ENCODE results near the gene RRP15.

RRP15 gene, protein sequence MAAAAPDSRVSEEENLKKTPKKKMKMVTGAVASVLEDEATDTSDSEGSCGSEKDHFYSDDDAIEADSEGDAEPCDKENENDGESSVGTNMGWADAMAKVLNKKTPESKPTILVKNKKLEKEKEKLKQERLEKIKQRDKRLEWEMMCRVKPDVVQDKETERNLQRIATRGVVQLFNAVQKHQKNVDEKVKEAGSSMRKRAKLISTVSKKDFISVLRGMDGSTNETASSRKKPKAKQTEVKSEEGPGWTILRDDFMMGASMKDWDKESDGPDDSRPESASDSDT

DNA sequence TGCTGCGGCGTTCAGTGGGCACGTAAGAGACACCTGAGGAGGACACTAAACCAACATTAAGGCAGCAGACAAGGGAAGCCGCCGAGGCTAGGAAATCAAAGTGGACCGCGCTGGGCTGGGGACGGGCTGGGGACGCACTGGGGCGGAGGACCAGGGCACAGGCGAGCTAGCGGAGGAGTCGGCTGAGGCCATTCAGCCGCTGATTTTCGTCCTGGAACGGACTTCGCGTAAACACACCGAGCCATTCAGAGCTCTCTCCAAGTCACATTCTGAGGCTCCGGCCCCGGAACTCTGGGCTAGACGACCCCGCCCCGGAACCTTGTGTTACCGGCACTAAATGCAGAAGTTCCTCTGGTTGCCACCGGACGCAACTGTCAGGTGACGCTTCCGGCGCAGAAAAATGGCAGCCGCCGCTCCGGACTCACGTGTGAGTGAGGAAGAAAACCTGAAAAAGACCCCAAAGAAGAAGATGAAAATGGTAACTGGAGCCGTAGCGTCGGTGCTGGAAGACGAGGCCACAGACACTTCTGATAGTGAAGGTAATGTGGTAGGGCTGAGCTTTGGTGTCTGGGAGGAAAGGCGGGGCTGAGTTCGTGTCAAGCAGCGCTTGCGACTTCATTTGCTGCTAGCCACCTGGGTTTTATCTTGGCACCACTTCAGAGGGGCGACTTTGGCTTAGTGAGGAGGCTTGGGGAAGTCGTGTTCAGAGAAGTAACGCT, at the start of gene RRP15:
RRP15 (plus strand) TSS at position 377 of the 719 bp plus-strand sequence; CDS start at position 401, 24 bp downstream.
- DNase-seq: peak; percentile 93

DNA sequence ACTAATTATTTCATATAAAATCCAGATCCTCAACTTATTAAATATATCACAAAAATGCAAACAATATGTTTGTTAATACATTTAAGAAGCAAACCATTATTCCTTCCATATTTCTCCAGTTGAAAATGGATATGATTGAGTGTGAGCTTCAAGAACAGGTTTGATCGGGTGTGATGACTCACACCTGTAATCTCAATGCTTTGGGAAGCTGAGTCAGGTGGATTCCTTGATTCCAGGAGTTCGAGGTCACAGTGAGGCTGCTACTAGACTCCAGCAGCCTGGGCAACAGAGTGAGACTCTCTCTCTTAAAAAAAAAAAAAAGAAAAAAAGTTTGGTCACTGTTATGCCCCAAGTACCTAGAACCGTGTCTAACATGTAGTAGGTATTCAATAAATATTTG, 42.9 kb upstream of the RRP15 start:
- no peak for DNase-seq

DNA sequence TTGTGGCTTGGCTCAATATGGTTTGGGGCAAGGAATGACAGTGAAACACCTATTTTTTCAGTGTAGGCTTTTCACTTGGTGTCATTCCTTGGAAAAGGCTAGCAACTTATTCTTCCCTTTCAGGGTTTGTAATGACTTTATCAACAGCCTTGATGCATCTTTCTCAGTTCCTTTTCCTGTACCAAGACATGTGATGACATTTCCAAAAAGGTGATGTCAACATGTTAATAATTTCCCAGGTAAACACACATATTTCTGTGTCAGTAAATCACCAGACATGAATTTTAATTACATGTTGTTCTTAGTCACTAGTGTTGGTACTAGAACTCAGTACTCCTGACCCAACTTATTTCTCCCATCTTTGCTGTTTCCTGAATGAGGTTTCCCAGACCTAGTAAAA, 37.8 kb upstream of the RRP15 start:
- DNase-seq: no peak

DNA sequence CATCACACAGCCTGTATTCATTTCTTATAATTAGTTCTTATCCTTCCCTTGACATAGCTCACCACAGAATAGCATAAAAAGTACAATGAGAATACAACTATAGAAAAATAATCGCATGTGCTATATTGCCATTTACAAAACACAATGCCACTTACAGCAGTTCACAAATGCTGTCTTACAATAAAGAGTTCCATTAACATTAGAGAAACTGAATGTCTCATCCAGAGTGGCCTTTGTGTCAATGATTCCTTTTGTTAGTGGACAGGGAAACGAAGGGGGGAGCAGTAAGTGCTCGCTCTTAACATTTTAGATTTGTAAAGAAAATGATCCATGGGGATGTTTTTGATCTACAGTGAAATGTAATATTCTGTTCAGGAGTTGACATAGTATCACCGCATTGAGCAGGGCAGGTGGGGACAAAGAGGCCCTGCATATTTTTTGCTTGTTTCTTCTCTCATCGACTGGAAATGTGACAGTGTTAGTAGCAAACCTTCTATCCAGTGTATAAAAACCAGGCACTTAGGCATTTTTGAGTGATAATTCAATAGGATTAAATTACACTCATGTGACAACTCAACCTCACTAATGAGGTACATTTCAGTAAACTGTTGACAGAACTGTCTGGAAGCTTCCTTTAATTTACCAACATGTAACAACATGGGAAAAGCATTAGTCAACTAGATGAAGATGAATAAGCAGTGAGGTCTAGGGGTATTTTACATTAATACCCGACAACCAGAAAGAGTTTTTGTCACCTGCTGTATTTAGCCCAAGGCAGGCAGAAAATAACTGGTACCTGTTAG, 35.6 kb upstream of the RRP15 start:
- DNase-seq: no peak

DNA sequence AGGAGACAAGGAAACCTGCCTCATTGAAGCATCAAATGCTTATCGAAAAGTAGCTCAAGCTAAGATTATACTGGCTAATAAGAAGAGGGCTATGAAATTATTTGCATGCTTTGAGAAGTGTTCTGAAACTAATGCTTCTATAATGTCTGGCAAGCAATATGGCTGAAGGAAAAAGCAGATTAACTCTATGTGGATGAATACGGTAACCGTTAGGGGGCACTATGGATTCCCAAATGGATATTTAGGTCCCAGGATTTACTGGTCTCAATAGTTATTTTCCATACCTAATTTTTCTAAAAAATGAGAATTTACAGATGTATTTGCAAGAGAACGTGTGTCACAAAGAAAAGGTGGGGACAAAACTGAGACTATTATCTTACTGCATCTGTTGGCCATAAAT, 34.6 kb upstream of the RRP15 start:
- no peak for DNase-seq

DNA sequence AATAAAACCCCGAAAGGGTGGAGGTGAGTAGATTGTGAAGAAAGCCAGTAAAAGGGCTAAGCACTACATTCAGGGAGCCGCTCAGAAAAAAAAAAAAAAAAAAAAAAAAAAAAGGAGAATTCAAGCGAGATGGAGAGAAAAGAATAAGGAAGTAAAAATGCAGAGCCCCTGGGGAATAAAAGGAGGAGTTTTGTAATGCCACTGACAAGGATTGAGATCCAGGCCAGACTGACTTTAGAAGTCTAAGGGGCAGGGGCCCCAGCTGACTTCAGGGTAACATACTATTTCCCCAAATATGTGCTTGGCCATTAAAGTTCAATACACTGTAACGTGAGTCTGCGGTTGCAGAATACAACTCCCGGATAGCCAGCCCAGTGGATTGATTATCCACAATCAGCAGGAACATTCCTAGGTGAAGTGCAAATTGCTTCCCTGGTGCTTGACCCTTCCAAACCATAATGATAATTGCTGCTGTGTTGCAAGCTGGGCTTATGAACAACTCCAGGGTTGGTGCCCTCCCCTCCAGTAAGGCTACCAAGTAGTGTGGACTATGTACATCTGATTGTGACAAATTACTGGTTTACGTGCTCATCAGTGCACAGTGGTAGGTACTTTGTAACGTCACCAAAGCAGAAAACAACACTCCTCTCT, 30.7 kb upstream of the RRP15 start:
- no peak for DNase-seq

DNA sequence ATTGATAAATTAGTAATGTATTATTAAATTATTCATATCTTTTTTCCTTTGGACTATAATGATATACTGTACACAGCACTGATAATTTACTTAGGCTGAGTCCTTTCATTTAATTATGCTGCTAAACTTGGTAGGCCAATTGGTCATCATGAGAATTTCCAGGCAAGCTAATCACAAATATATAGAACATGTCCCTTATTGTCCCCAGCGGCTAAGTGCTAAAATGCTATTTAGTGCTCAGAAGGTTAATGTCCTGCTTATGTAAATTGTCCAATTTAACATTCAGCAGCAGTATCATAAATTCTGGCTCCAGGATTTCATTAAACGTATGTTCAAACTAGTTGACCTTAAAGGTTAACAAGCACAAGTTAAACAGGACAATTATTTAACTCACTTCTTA, 30.0 kb upstream of the RRP15 start:
- no peak for DNase-seq

DNA sequence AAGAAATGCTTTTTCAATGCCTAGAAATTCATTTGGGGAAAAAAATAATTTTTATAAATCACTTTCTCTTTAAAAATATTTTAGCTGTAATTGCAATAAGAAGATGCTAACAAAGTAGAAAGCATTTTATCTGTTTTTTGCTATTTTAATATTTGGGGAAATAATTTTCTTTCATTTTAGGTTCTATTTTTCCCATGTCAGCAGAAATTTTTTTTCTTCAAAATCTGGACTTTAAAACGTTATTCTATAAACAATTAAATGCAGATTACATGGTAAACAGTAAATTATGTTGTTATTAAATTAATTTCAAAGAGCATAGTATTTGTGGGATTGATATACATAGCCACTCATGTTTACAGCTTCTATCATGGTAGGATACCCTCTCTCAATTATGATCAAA, 27.7 kb upstream of the RRP15 start:
- DNase-seq: no peak

DNA sequence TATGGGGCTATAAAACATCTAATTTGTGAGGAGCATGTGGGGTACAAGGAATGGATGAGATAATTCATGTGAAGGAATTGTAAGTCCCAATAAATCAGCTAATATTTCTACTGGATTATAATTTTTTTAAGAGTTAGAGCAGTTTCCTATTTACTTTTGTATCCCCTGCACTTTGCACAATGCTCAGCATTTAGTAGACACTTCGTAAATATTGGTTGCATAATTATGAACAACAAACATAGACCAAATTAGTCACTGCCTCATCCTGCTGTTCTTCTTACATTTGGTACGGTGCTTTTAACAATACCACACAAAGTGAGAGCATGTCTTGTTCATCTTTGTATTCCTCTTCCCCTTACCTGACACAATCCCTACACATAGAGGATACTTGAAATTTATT, 27.1 kb upstream of the RRP15 start:
- DNase-seq: no peak

DNA sequence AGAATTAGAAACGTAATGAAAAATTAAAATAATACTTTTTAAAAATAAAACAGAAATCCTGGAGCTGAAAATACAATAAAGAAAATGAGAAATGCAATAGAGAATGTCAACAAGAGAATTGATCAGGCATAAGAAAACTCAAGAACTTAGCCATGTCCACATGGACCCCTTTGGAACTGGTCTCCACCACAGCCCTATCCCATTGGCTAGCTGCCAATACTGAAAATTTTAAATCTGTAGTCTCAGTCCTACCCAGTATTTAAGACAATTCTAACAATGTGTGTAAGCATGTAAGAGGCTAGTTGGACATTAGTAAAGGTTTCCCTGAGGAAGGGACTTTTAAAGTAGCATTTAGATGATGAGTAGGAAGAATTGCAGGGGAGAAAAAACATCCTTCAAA, 25.8 kb upstream of the RRP15 start:
- no peak for DNase-seq

DNA sequence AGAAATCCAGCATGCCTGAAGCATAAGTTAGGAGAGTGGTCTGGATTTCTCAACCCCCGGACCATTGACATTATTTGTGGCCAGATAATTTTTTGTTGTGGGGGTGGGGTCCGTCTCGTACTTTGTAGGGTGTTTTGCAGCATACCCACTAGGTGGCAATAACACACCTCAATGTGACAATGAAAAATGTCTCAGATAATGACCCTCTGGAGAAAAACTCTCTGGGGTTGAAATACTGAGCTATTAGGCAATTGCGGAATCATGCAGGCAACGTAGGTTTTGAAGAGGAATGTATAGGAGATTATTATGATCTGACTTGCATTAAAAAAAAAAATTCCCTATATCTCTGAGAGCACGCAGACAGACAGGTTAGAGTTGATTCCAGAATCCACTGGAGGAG, 25.3 kb upstream of the RRP15 start:
- DNase-seq: no peak

DNA sequence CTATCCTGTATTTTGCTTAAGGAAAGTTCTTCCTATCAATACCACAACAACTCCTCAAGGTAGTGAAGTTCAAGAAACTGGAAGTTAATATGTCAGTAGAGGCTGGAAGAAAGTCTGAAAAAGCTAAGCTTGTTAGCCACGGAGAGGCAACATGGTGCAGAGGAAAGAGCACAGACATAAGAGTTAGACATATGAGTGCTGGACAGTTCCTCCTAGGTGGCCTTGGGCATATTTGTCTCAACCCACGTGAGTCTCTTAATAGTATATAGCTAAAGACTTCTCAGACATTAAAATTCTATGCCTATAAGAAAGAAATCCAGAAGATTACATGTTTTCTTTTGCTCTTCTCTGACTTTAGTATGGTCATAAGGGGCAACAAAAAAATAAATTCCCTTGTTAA, 22.8 kb upstream of the RRP15 start:
- DNase-seq: no peak

DNA sequence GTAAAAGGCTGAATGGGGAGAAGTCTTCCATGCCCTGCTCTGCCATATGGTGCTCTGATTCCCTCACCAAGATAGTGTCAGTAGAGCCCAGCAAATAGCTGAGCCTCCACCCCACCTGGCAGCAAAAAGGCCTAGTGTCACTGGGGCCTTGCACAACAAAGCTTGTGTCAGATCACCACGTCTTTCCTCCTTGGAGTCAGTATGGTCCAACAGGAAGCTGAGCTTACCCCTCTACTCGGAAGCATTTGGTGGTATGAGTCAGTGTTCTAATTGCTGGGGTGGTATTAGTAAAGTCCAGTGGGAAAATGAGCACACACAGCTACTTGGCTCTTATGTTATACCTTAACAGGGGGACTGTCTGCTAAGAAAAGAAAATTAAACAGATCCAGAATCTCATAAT, 18.7 kb upstream of the RRP15 start:
- no peak for DNase-seq

DNA sequence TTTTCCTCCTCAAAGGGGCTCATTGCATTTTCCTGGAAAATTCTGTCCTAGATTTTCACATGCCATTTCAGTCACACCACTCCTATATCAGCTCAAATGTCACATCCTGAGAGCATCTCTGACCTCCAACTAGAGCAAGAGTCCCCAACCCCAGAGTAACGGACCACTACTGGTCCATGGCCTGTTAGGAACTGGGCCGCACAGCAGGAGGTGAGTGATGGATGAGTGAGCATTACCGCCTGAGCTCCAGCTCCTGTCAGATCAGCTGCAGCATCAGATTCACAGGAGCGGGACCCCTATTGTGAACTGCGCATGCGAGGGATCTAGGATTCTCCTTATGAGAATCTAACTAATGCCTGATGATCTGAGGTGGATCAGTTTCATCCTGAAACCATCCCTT, 12.7 kb upstream of the RRP15 start:
- no peak for DNase-seq

DNA sequence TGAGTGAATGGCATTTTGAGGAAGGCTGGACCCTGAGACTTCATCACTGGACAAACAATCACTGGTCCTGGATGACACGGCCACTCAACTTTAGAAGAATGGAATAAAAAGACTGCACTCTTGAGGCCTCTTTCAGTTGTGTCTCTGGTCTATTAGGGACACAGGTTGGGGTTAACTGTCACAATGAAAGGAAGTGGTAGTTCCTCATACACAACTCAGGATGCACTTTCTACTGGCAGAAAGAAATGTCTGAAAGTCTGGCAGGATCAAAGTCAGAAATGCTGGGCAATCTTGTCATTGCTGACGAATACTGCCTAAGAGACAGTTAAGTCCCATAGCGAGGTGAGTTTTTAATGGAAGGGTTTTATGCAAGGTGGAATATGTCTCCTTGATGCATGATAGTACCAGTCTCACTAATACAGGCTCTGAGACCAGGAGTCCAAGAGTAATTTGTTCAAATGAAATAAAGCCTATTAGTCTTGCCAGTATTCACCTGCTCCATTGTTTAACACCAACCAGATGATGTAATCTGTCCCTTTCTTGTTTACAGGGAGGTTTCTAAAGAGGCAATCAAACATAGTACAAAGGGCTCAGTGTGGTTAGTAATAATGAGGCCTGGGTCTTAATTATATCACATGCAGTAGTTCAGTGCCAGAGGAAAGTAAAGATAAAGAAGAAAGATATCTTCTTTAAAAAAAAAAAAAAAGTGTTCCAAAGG, 11.2 kb upstream of the RRP15 start:
- DNase-seq: no peak

DNA sequence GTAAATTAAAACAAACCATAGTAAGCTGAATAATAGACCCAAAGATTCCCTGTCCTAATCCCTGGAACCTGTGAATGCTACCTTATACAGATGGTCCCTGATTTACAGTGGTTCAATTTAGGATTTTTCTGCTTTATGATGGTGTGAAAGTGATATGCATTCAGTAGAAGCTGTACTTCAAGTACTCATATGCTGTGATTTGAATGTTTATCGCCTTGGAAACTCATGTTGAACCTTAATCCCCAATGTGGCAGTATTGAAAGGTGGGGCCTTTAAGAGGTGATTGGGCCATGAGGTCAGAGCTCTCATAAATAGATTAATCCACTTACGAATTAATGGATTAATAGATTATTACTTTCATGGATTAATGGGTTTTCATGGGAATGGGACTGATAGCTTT, 10.6 kb upstream of the RRP15 start:
- no peak for DNase-seq

DNA sequence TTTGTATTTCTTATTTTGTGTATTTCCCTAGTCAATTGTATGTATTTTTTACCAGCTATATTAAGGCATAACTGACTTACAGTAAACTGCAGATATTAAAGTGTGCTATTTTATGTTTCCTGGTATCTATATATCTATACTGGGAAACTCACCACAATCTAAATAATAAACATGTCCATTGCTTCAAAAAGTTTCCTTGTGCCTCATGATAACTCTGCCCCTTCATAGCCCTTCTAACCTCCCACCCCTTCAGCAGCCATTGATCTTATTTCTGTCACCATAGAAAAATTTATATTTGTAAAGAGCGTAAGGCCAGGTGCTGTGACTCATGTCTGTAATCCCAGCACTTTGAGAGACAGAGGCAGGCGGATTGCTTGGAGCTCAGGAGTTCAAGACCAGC, 9.3 kb upstream of the RRP15 start:
- no peak for DNase-seq

DNA sequence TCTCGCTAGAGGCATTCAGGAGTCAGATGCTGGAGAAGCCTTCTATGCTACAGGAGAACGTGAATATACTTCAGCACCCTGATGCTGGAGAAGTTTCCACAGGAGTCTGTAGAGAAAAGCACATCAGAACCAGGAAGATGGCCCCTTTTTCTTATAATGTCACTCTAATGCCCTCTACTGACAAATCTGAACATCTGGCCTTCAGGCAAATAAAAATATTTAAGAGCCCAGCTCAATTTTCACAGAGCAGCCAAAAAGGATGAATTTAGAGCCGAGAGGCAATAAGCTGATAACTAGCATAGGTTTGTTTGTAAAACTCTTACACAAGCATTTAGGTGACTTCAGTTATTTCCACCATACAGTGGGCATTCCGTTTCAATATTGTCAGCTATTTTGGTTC, 3.8 kb upstream of the RRP15 start:
- no peak for DNase-seq

DNA sequence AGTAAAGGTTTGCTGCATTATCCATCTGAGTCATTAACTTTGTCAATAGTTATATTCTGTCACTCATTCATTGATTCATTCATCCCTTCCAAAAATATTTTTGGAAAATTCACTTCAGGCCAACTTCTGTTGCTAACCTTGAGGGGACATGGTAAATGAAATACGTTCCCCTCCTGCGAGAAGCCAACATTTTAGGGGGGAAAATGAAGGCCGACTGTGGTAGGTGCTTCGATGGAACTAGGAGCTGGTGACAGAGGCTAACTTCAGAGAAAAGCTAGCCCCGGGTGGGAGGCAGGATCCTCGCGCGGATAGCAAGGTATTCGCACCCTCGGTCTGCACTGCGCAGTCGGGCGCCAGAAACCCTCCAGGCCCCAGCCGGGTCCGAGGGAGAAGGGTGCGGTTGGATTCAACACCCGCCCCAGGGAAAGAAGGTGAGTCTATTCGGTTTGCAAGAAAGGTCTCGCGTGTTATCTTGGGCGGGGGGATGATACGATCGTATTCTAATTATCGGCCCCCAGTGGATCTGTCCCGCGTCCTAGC, 646 bp upstream of the RRP15 start:
- no peak for DNase-seq

DNA sequence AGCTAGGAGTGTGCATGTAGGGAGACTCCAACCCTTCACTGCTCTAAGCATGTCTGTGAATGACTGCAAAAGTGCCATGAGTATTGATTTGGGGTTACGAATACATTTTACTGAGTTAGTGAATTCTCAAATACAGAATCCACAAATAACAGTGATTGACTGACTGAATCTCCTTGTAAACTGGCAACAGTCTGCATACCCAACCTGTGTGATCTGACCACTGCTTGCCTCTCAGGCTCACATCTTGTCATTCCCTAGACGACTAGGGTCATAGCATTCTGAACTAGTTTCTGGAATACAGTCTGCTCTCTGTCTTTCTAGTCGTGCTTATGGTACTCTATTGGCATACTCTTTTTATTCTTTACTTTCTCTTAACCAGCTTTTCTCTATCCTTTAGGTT, 7.4 kb downstream of the RRP15 start:
- DNase-seq: no peak

DNA sequence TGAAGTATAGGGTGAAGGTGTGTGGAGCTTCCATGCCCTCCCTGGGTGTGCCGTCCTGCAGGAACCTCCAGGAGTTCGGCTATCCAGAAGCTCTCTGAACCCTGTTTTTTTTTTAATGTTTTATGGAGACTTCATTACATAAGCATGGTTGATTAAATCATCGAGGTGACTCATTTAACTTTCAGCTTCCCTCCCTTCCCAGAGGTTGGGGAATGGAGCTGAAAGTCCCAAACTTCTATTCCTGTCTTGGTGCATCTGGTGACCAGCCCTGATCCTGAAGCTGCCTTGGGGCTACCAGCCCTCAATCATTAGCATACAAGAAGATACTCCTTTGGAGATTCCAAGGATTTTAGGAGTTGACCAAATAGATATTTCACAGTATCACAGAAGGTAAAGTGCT, 9.5 kb downstream of the RRP15 start:
- no peak for DNase-seq

DNA sequence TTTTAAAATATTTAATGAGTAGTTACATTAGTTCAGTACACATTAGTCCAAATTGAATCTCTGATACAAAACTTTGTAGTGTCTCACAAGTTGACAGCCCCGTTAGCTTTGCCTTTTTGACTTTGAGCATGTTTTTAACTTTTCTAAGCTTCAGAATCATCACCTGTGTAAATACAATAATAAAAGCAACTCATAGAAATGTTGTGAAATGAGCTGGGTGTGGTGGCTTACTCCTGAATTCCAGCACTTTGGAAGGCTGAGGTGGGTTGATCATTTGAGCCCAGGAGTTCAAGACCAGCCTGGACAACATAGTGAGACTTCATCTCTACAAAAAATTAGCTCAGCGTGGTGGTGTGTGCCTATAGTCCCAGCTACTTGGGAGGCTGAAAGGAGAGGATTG, 11.1 kb downstream of the RRP15 start:
- no peak for DNase-seq

DNA sequence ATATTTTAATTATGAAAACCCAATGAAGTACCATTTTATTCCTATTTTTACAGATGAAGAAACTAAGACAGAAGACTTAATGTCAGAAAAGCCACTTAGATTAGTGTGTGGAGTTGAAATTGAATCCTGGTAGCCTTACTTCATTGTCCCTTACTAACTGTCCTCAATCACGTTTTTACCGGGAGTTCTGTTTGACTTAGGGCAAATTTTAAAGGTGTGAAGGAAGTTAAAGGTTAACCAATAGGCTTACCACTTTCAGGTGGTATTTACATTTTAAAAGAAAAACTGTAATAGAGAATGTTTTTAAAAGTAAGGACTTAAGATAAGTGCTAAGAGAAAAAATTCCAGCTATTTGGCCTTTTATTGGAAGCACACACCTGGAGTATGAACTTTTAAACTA, 12.4 kb downstream of the RRP15 start:
- DNase-seq: no peak
